Measurements from ENCODE around the gene TOR1B. TPM values are rescaled to one million over a fixed set of nuclear protein-coding genes. Genes with fewer than 3 reads are reported as not detected.

The TOR1B gene
- total and polyA plus RNA-seq, 2 donors (not counting 1 experiment from before 2014, with no cell fraction given), result 13.3 to 17.4 TPM

DNA sequence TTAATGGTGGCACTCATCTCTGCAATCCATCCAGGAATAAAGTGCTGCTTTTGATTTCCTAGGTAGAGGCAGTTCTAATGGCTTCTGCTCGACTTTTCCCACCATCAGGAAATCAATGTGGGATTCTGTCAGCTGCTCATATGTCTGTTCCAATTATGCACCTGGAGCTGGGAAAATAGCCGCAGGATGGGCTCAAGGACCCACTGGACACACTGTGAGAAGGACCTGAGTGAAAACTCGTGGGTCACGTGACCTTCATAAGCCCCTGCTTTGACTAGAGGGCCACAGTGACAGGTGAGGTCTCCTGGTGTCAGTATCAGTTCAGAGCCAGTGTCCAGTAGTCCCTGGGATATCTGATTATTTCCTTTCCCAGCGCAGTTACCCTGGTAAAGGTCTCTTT, 32.2 kb upstream of the TOR1B start:
- Histone ChIP-seq H3K27ac (ENCODE audit: low read length in 2 of 2) (no peak overlapping the region), H3K9ac (ENCODE audit: low read length) (no peak overlapping the region), H3K4me3 (ENCODE audit: control extremely low read depth in 1 of 5, extremely low read depth in 1 of 5, insufficient read depth in 1 of 5, low read depth in 2 of 5, low read length in 4 of 5) (no peak overlapping the region), H3K79me2 (ENCODE audit: control insufficient read depth, insufficient read depth, low read length) (no peaks in the 10 kb centered on the region), H3K9me3 (ENCODE audit: control extremely low read depth in 1 of 3, control insufficient read depth in 2 of 3, insufficient read depth in 1 of 3, low read length in 2 of 3) (no peaks in the 10 kb centered on the region), H4K20me1 (ENCODE audit: control insufficient read depth, insufficient read depth, low read length, poor library complexity, severe bottlenecking) (no peaks in the 10 kb centered on the region), H3K4me1 (ENCODE audit: control insufficient read depth in 2 of 2, insufficient read depth in 2 of 2, low read length in 2 of 2) (no peaks in the 10 kb centered on the region), H3K36me3 (replicated peaks in 1 of 2; ENCODE audit: control extremely low read depth in 1 of 2, control insufficient read depth in 1 of 2, extremely low read depth in 1 of 2, insufficient read depth in 2 of 2, low read length in 1 of 2) (no peaks in the 10 kb centered on the region), H2AFZ (ENCODE audit: insufficient read depth, low read depth, low read length, poor library complexity, severe bottlenecking) (no peak overlapping the region), H3K27me3 (replicated peaks in 1 of 4; ENCODE audit: control extremely low read depth in 1 of 4, control insufficient read depth in 3 of 4, insufficient read depth in 4 of 4, low read length in 3 of 4) (peaks cover 0 to 8% (median 1%) of the 10 kb centered on the region in 4 experiments), H3K4me2 (replicated peaks; ENCODE audit: low read depth, low read length, poor library complexity, severe bottlenecking) (no peak overlapping the region)
- no peaks in the 10 kb centered on the region for H3K9me3 Mint-ChIP-seq (ENCODE audit: insufficient read depth)
- DNase-seq (no peak), ATAC-seq (ENCODE audit: low read depth) (no peak)
- H3K4me1 Mint-ChIP-seq, result no peaks in the 10 kb centered on the region
- H3K27me3 Mint-ChIP-seq, result peaks cover 14% of the 10 kb centered on the region
- ChIA-PET CTCF (no interaction called here), POLR2A (no interaction called here)
- no peak overlapping the region for H3K27ac Mint-ChIP-seq
- TF ChIP-seq EZH2 (IDR thresholded peaks at IDR 0.05; ENCODE audit: borderline replicate concordance, insufficient read depth, low read depth, low read length, poor library complexity, severe bottlenecking), result no peak
- TF ChIP-seq, protein P1, sequence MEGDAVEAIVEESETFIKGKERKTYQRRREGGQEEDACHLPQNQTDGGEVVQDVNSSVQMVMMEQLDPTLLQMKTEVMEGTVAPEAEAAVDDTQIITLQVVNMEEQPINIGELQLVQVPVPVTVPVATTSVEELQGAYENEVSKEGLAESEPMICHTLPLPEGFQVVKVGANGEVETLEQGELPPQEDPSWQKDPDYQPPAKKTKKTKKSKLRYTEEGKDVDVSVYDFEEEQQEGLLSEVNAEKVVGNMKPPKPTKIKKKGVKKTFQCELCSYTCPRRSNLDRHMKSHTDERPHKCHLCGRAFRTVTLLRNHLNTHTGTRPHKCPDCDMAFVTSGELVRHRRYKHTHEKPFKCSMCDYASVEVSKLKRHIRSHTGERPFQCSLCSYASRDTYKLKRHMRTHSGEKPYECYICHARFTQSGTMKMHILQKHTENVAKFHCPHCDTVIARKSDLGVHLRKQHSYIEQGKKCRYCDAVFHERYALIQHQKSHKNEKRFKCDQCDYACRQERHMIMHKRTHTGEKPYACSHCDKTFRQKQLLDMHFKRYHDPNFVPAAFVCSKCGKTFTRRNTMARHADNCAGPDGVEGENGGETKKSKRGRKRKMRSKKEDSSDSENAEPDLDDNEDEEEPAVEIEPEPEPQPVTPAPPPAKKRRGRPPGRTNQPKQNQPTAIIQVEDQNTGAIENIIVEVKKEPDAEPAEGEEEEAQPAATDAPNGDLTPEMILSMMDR (IDR thresholded peaks at IDR 0.05), result no peak
- no peak overlapping the region for H3K4me3 Mint-ChIP-seq
- 87% methylated on average over 5 of the region's 5 CpGs for WGBS (ENCODE audit: insufficient coverage)
- intact Hi-C loops (cut with micrococcal nuclease), result no loop called here

DNA sequence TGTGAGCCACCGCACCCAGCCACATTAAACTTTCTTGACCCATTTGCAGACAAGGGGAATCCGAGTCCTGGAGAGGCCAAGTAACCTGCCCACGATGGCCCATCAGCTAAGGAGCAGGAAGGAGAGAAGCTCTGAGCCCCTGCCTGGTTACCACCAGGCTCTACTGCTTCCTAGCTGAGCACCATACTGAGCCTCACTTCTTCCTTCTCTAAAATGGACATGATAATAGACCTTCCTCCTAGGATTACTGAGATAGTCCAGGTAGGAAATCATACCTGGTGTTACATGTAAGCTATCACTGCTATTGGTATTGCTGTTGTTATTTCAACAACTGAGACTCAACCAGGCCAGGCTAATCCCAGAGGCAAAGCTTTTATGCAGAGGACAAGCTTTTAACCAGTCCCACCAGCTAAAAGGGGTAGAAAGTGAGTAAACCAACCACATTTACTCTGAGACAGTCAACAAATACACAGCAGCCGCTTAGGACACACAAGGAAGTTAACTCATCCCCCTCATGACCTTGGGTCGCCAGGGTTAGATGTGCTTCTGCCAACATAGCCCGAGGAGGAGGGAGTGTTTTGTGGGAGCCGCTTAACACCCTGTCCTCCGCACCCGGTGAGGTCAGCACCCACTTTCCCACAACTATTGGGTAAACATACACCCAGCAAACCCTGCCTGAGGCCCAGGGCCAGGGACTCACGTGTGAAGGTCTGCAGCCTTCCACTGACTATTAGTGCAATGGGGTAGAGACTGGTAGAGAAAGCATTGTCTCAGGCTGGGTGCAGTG, 29.5 kb upstream of the TOR1B start:
- Histone ChIP-seq H3K9ac (ENCODE audit: low read length) (no peak overlapping the region), H3K79me2 (ENCODE audit: control insufficient read depth, insufficient read depth, low read length) (no peaks in the 10 kb centered on the region), H3K4me3 (ENCODE audit: control extremely low read depth in 1 of 5, extremely low read depth in 1 of 5, insufficient read depth in 1 of 5, low read depth in 2 of 5, low read length in 4 of 5) (no peak overlapping the region), H2AFZ (ENCODE audit: insufficient read depth, low read depth, low read length, poor library complexity, severe bottlenecking) (no peak overlapping the region), H3K27me3 (replicated peaks in 1 of 4; ENCODE audit: control extremely low read depth in 1 of 4, control insufficient read depth in 3 of 4, insufficient read depth in 4 of 4, low read length in 3 of 4) (peaks cover 0 to 26% (median 4%) of the 10 kb centered on the region in 4 experiments), H3K36me3 (replicated peaks in 1 of 2; ENCODE audit: control extremely low read depth in 1 of 2, control insufficient read depth in 1 of 2, extremely low read depth in 1 of 2, insufficient read depth in 2 of 2, low read length in 1 of 2) (no peaks in the 10 kb centered on the region), H4K20me1 (ENCODE audit: control insufficient read depth, insufficient read depth, low read length, poor library complexity, severe bottlenecking) (no peaks in the 10 kb centered on the region), H3K4me1 (ENCODE audit: control insufficient read depth in 2 of 2, insufficient read depth in 2 of 2, low read length in 2 of 2) (no peaks in the 10 kb centered on the region), H3K27ac (ENCODE audit: low read length in 2 of 2) (no peak overlapping the region), H3K4me2 (replicated peaks; ENCODE audit: low read depth, low read length, poor library complexity, severe bottlenecking) (no peak overlapping the region), H3K9me3 (ENCODE audit: control extremely low read depth in 1 of 3, control insufficient read depth in 2 of 3, insufficient read depth in 1 of 3, low read length in 2 of 3) (no peaks in the 10 kb centered on the region)
- ChIA-PET CTCF (interaction anchor here (0.6 to 1.3 kb wide), 2 partner anchors 11 to 16 kb away, joined by 3 to 4 read pairs; no protein-coding TSS in a partner anchor), POLR2A (no interaction called here)
- no peak for TF ChIP-seq EZH2 (IDR thresholded peaks at IDR 0.05; ENCODE audit: borderline replicate concordance, insufficient read depth, low read depth, low read length, poor library complexity, severe bottlenecking)
- TF ChIP-seq, protein P1 (IDR thresholded peaks at IDR 0.05), result no peak
- no peaks in the 10 kb centered on the region for H3K9me3 Mint-ChIP-seq (ENCODE audit: insufficient read depth)
- H3K4me3 Mint-ChIP-seq, result no peak overlapping the region
- no peak for DNase-seq
- H3K4me1 Mint-ChIP-seq, result no peaks in the 10 kb centered on the region
- WGBS (ENCODE audit: insufficient coverage), result 98% methylated on average over 5 of the region's 10 CpGs
- H3K27me3 Mint-ChIP-seq, result peaks cover 22% of the 10 kb centered on the region
- no peak overlapping the region for H3K27ac Mint-ChIP-seq
- intact Hi-C loops (cut with micrococcal nuclease), result no loop called here
- no peak for ATAC-seq (ENCODE audit: low read depth)
